Tibial nerve (tissue), 4 donors: ENCODE data around the gene RAPGEF6.

Experiments
- CTCF ChIP-seq, 5 experiments: fragments of 200-600 bp in 3 of 5; fragments of 450-650 bp in 2 of 5; sonication (generic) in 3 of 5; IDR thresholded peaks; one replicate each; pipeline ENCODE4 v1.5.1; 2016 to 2019; ENCODE audit warnings: antibody characterized with exemption in 5 of 5, mild to moderate bottlenecking in 3 of 5, moderate library complexity in 2 of 5
- EP300 ChIP-seq, 2 donors: sonication (generic); formaldehyde crosslinking; IDR thresholded peaks; one replicate each; pipeline ENCODE4 v1.6.1; 2017; ENCODE audit warnings: antibody characterized with exemption in 2 of 2, mild to moderate bottlenecking in 1 of 2
- POLR2A ChIP-seq, 2 donors: fragments of 450-650 bp; IDR thresholded peaks; one replicate each; pipeline ENCODE4 v1.6.1; 2017; ENCODE audit warnings: antibody characterized with exemption in 2 of 2, mild to moderate bottlenecking in 2 of 2, moderate library complexity in 2 of 2

DNA sequence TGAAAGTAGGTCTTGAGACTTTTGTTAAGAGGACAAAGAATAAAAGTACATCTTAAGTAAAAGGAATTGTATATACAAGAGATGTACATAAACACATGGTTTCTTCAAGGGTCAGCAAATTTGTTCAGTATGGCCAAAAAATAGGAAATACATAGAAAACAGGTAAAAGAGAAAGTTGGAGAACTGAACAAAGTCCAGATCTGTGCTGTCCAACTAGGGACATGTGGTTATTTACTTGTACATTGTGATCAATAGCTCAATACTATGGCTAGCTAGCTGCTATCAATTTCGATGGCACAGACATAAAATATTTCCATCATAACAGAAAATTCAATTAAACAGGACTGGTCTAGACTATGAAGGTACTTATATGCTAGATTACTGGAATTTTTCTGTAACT is 92.3 kb downstream of the RAPGEF6 start:
- TF ChIP-seq CTCF (IDR thresholded peaks at IDR 0.05) (no peak), POLR2A (IDR thresholded peaks at IDR 0.05) (no peak), EP300 (IDR thresholded peaks at IDR 0.05) (no peak)
